ENCODE data around the gene MEIS2.

DNA sequence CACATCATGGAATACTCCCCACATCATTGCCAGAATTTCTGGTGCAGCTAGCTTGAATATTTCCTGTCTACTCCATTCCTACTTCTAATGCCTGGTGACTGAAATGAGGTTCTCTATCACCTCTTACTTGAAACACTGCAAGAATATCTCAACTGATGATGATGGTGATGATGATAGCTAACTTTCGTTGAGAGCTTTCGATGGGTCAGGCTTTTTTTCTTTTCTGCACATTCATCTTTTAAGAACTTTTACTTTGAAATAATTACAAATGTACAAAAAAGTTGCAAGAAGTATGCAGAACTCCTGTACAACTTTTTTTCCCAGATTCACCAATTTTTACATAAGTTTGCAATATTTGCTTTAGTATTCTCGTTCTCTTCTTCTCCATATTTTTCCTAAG is 233.5 kb downstream of the MEIS2 start:
- TF ChIP-seq POLR2A (IDR thresholded peaks at IDR 0.05; ENCODE audit: low read depth, low read length) (no peak), PAX5 (IDR thresholded peaks at IDR 0.05; ENCODE audit: insufficient read depth, low read length, severe bottlenecking) (no peak), TAF1 (IDR thresholded peaks at IDR 0.05; ENCODE audit: low read depth, low read length) (no peak), POLR2AphosphoS5 (IDR thresholded peaks at IDR 0.05; ENCODE audit: low read depth, low read length) (no peak), SPI1 (IDR thresholded peaks at IDR 0.05; ENCODE audit: low read depth, low read length) (no peak), POU2F2 (IDR thresholded peaks at IDR 0.05; ENCODE audit: low read depth, low read length) (no peak)
